22Rv1 (cell line): Measurements from ENCODE around the gene EIF4G3.

Source experiments
- ZFX ChIP-seq: fragments of 450-650 bp; IDR thresholded peaks from 2 replicates; pipeline ENCODE4 v1.6.1; 2017; ENCODE audit warnings: antibody characterized with exemption, borderline replicate concordance
- TF ChIP-seq, protein P1 (sequence below): fragments of 450-650 bp; IDR thresholded peaks from 2 replicates; pipeline ENCODE4 v1.5.1; 2017; ENCODE audit warnings: mild to moderate bottlenecking

- TF ChIP-seq, protein P1, sequence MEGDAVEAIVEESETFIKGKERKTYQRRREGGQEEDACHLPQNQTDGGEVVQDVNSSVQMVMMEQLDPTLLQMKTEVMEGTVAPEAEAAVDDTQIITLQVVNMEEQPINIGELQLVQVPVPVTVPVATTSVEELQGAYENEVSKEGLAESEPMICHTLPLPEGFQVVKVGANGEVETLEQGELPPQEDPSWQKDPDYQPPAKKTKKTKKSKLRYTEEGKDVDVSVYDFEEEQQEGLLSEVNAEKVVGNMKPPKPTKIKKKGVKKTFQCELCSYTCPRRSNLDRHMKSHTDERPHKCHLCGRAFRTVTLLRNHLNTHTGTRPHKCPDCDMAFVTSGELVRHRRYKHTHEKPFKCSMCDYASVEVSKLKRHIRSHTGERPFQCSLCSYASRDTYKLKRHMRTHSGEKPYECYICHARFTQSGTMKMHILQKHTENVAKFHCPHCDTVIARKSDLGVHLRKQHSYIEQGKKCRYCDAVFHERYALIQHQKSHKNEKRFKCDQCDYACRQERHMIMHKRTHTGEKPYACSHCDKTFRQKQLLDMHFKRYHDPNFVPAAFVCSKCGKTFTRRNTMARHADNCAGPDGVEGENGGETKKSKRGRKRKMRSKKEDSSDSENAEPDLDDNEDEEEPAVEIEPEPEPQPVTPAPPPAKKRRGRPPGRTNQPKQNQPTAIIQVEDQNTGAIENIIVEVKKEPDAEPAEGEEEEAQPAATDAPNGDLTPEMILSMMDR = no peak
- TF ChIP-seq ZFX = no peak
These were observed 226.0 kb downstream of the EIF4G3 start for GRCh38 chr1:20950679-20951078.
